Measurements from ENCODE around the gene PCP2.
A peak's percentile ranks its signal among the peaks of the same experiment; 100 is the strongest.

Gene PCP2

GRCh38 chr19:7633698-7634097 lies at the start of gene PCP2:
TSS of gene PCP2 (minus strand) at chr19:7633719. CDS start at chr19:7633457, 262 bp downstream.
- DNase-seq, result no peak

- no peak for DNase-seq
Observed at GRCh38 chr19:7682175-7682855, 48.8 kb upstream of the PCP2 start.

GRCh38 chr19:7681340-7682174 lies 48.0 kb upstream of the PCP2 start:
- peak; percentile 93 for DNase-seq

- peak; percentile 81 for DNase-seq
Observed at GRCh38 chr19:7680606-7681339, 47.3 kb upstream of the PCP2 start, which contains the start of gene TRAPPC5. TSS of gene TRAPPC5 (plus strand) at chr19:7680833. CDS start at chr19:7682254, 1,421 bp downstream.

DNA sequence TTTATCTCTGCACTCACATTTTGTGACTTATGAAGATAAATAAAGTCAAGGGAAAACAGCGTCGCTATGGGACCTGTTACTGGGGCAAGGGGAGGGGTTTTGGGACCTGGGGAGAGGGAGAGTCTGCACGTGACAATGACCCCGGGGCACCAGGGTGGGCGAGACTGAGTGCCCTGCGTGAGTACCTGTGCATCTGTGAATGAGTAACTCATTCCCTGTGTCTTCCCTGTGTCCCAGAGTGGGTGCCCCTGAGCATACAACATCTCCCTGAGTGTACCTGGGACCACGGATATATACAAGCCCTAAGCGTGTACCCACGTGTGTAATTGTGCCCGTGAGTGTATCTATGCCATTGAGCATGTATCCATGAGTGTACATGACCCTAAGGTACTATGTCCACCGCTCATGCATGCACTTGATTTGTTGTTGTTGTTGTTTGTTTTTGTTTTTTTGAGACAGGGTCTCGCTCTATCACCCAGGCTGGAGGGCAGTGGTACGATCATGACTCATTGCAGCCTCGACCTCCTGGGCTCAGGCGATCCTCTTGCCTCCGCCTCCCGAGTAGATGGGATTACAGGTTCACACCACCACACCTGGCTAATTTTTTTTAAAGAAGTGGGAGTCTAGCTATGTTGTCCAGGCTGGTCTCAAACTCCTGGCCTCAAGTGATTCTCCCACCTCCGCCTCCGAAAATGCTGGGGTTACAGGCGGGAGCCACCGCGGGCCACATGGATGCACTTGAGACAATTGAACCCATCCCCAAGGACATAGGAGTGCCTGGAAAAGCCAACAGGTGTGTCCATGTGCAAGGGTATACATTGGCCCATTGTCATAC lies 46.5 kb upstream of the PCP2 start:
- no peak for DNase-seq

- DNase-seq, result no peak
Observed at GRCh38 chr19:7678971-7679751, 45.6 kb upstream of the PCP2 start.

- DNase-seq, result no peak
Observed at GRCh38 chr19:7677669-7678311, 44.3 kb upstream of the PCP2 start.

GRCh38 chr19:7676854-7677253 lies 43.3 kb upstream of the PCP2 start, which contains the start of gene MCEMP1:
TSS of gene MCEMP1 (plus strand) at chr19:7677090. CDS start at chr19:7677121, 31 bp downstream.
- DNase-seq, result no peak

- DNase-seq, result no peak
Observed at GRCh38 chr19:7676376-7676775, 42.9 kb upstream of the PCP2 start.

DNA sequence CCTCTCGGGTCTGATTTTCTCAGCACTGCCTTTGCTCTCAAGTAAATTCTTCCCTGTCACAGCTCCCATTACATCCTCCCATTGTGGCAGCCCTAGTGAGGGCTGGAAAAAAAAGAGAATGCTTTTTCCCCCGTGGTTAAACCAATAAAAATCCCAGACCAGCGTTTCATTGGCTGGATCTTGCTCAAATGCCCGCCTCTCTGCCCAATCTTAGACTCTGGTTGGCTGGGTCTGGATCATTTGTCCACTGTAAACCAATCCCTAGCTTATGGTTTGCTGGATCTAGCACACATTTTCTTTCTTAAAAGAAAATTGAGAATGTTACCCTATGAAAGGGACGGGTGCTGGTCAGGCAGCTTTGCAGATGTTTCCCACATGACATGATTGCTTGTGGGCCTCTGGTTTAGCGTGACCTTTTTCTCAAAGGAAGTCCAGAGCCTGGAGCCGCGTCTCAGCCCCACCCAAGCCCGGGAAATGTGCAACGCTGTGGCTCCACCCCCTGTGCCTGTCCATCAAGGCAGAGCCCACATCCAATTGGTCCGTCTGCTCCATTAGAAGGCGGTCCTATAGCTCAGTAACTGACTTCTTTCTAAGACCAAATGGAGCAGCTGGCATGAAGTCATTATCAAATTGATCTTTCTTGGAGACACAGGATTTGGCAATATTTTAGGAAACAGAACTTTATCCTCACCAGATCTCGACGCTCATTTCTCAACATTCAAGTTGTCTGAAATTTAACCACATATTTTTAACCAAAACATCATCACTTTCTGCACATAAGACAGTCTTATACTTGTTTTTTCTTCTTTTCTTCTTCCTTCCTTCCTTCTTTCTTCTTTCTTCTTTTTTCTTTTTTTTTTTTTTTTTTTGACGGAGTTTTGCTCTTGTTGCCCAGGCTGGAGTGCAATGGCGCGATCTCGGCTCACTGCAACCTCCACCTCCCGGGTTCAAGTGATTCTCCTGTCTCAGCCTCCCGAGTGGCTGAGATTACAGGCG lies 40.8 kb upstream of the PCP2 start:
- peak; percentile 24 for DNase-seq

GRCh38 chr19:7672522-7672921 lies 39.0 kb upstream of the PCP2 start:
- DNase-seq, result no peak

DNA sequence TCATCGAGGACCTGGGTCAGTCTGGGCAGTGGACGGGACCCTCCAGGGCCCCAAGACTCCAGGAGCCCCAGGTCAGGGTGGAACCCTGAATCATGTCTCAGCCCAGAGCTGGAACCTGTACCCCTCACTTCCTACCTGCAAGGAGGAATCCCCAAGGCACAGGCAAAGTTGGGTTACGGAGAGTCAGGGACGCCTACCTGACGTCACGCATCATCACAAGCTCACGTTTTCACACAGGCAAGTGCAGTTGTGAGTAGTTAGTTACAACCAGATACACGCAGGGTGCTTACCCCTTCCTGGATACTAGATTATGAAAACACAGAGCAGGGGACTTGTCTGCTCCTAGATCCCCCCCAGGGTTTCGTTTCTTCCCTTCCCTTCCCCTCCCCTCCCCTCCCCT lies 37.3 kb upstream of the PCP2 start:
- DNase-seq, result no peak

DNA sequence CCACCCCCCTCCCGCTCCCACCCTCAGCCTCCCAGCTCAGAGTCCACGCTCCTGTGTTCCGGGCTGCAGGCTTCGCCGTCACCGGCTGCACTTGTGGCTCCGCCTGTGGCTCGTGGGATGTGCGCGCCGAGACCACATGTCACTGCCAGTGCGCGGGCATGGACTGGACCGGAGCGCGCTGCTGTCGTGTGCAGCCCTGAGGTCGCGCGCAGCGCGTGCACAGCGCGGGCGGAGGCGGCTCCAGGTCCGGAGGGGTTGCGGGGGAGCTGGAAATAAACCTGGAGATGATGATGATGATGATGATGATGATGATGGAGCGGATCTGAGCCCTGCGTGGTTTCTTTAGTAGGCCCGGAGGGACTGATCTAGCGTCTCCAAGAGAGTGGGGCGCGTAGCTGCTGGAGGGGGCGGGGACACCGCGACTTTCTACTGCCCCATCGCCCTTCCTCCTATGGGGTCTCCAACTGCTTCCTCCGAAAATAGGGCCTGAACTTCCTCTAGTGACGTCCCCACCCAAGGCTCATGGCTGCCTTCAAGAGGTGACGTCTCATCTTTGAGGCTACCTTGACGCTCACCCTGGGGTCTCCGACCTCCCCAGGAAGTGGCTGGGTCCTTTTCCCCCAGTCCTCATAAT lies 36.7 kb upstream of the PCP2 start:
- no peak for DNase-seq

GRCh38 chr19:7669641-7670040 lies 36.1 kb upstream of the PCP2 start:
- DNase-seq, result no peak

- no peak for DNase-seq
Observed at GRCh38 chr19:7668842-7669241, 35.3 kb upstream of the PCP2 start, which contains the start of gene RETN. TSS of gene RETN (plus strand) at chr19:7669049. CDS start at chr19:7669327, 278 bp downstream.

DNA sequence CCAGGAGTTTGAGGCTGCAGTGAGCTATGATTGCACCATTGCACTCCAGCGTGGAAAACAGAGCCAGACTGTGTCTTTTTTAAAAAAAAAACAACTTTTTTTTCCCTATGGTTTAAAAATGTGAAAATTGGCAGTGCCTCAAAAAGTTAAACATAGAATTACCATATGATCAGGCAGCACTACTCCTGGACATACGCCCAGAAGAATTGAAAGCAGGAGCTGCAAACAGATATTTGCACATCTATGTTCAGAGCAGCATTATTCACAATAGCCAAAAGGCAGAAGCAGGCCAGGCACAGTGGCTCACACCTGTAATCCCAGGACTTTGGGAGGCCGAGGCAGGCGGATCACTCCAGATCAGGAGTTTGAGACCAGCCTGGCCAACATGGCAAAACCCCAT lies 31.6 kb upstream of the PCP2 start:
- no peak for DNase-seq

DNA sequence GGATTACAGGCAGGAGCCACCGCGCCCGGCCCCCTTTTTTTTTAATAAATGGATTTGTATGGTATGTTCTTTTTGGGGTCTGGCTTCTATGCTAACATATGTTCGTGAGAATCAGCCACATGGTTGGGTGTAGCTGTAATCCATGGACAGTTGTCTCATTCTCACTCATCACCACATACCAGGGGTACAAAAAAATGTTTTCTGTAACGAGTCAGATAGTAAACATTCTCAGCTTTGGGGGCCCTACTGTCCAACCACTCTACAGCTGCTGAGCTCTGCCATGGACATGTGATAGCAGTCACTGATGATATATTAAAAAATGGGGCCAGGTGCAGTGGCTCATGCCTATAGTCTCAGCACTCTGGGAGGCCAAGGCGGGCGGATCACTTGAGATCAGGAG lies 30.2 kb upstream of the PCP2 start:
- no peak for DNase-seq

DNA sequence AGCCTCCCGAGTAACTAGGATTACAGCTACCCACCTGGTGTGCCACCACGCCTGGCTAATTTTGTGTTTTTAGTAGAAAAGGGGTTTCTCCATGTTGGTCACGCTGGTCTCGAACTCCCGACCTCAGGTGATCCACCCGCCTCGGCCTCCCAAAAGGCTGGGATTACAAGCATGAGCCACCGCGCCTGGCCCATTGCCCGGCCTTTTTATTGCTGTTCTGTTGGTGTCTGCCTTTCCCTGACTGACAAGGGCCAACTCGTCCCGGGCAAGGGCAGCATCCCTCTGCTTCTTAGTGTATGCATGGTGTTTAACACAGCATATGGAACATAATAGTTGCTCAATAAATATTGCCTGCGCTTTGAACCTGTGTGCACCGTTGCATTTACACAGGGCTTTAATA lies 29.1 kb upstream of the PCP2 start:
- no peak for DNase-seq

Measured in KG1 (cell line).